Activated gamma-delta T cell treated with Interleukin-2 at 50 U/mL for 16 hours (primary cell): ENCODE data around the gene HECTD4.
"Not testable (repeated sequence)": the region's sequence is repeated elsewhere in the genome, so short reads cannot be mapped to it uniquely, and the experiment has no call there.

ENCODE experiments used
- DNase-seq: peaks from one replicate; pipeline ENCODE4 v3.0.0-alpha.2; 2020

Gene HECTD4

GRCh38 chr12:112381883-112382796 is at the start of gene HECTD4:
TSS of gene HECTD4 (minus strand) at chr12:112382431. CDS start at chr12:112382128, 303 bp downstream.
- DNase-seq: peak; percentile 93

DNA sequence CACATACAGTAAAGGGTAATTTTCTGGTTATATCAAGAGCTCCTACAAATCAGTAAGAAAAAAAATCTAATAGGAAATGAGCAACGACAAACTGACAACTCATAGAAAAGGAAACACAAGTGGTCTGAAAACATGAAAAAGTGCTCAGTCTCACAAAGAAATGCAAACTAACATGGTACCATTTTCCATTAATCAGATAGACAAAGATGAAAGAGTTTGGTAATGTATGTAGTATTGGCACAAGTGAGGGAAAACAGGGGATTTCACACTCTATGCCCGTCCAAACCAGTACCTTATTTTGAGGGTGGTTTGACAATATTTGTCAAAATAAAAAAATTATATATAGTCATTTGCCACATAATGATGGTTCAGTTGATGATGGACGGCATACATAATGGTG is 49.7 kb upstream of the HECTD4 start:
- no peak for DNase-seq

GRCh38 chr12:112430929-112431328 is 48.7 kb upstream of the HECTD4 start:
- DNase-seq: no peak

DNA sequence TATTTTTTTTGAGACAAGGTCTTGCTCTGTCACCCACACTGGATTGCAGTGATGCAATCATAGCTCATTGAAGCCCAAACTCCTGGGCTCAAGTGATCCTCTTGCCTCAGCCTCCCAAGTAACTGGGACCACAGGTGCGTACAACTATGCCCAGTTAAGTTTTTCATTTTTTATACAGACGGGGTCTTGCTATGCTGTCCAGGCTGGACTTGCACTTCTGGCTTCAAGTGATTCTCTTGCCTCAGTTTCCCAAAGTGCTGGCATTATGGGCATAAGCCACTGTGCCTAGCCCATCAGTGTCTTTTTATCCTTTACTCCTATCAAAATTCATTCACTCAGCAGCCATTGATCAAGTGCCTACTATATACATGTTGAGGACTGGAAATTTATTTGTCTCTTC is 45.5 kb upstream of the HECTD4 start:
- DNase-seq: no peak

DNA sequence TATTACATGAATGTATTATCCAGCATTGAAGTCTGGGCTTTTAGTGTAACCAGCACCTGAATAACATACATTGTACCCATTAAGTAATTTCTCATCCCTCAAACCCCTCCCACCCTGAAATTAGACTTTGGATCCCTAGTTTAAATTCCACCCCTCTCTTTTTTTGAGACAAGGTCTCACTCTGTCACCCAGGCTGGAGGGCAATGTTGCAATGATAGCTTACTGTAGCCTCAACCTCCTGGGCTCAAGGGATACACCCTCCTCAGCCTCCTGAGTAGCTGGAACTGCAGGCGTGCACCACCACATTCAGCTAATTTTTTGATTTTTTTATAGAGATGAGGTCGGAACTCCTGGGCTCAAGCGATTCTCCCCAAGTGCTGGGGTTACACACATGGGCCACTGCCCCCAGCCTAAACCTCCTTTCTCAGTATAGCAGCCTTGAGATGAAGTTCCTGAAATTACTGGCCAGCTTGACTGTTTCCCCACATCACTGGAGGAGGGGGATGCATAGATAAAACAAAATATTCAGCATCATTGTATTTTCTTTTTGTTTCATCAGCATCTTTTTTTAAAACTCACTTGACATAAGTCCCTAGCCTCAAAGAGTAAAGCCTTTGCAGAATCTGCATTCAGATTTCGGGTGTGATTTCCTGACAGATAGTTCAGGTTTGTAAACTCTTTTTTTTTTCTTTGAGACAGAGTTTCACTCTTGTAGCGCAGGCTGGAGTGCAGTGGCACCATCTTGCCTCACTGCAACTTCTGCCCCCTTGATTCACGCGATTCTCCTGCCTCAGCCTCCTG is 43.6 kb upstream of the HECTD4 start:
- no peak for DNase-seq

DNA sequence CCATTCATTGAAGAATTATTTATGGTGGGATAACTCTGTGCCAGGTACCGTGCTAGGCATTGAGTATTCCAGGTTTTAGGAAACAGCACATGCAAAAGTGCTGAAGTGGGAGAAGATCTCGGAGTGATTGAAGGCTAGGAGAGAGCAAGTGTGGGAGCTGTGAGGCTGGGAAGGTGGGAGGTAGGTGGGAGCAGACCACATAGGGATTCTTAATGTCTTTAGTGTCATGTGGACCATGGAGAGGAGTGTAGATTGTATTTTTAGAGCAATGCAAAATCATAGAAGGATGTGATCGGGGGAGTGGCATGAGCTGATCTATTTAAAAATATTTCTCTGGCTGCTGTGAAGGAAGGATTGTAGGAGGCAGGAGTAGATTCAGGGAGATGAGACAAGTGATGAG is 41.9 kb upstream of the HECTD4 start:
- DNase-seq: no peak

- DNase-seq: no peak
These were observed 40.3 kb upstream of the HECTD4 start for GRCh38 chr12:112422531-112422930.

- no peak for DNase-seq
These were observed 39.1 kb upstream of the HECTD4 start for GRCh38 chr12:112421363-112421762.

DNA sequence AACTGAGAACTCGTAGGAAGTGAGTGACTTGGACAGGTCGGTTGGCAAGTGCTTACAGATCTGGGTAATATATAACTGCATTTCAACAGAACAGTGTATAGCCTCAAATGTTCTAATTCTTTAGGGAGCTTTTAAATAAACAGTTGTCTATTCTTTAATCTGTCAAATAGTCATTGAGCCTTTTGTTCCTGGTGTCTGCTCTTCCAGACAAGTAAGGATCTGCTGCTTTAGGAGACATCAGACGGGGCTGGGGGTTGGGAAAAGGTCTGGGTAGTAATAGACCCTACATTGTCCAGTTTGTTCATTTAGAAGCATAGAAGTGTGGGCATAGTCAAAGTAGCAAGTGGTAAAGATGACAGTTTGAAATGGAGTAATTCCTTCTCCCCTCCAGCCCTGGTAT is 38.5 kb upstream of the HECTD4 start:
- DNase-seq: no peak

DNA sequence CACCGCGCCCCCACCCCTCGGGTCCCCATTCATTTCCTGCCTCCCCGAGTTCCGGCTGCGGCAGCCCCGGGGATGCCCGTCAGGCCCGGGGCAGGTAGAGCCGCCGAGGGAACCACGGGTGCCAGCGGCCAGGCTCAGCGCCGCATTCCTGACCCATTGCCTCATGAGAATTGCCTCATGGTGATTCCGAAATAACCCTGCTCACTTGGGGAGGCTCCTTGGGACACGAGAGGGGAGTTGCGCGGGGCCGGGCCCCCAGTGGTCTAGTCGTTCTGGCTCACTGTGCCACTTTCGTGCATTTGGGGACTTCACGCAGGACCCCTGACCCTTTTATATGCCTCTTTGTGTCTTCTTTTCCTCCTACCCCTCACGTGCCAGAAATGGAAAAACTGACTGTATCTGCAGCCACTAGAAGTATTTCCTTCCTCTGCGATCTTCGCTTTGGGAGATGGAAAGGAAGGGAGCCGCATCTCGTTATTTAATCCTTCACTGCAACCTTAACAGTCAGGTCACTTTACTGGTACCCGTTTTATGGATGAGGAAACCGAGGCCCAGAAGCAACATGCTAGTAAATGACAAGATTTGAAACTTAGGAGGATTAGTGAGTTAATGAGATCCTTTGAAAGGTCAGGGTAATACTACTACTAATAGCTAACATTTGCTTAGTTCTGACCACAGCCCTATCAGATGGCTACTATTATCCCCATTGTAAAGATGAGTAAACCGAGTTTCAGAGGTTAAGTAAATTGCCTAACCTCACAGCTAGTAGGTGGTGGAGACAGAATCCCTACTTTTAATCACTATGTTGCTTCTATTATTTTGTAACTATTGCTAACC is 37.3 kb upstream of the HECTD4 start:
- no peak for DNase-seq

DNA sequence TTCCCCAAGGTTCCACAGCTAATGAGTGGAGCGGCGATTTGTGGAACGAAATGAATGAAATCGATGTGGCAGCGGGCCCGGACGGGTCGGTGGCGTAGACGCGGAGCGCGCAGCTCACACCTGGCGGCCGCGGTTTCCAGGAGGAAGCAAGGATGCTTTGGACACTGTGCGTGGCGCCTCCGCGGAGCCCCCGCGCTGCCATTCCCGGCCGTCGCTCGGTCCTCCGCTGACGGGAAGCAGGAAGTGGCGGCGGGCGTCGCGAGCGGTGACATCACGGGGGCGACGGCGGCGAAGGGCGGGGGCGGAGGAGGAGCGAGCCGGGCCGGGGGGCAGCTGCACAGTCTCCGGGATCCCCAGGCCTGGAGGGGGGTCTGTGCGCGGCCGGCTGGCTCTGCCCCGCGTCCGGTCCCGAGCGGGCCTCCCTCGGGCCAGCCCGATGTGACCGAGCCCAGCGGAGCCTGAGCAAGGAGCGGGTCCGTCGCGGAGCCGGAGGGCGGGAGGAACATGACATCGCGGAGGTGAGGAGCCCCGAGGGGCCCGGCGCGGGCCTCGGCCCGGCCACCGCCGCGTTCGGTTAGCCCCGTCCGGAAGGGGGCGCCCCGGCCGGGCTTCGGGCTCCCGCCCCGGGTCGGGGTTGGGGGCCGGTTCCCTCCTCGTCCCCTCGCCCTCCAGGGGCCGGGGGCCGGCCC is 36.5 kb upstream of the HECTD4 start, which contains the start of gene PTPN11:
Gene PTPN11, plus strand, starts transcription at position 340 of the 689 bp plus-strand sequence. Its CDS starts 165 bp downstream, at position 505.
- peak; percentile 86 for DNase-seq

DNA sequence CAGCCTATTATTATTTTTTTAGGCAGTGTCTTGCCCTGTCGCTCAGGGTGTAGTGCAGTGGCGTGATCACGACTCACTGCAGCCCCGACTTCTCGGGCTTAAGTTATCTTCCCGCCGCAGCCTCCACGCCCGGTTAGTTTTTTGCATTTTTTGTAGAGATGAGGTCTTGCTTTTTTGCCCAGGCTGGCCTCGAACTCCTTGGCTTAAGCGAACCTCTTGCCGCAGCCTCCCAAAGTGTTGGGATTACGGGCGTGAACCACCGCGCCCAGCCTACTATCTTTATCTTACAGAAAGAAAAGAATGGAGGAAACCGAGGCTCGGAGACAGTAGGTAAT is 36.0 kb upstream of the HECTD4 start:
- DNase-seq: no peak

GRCh38 chr12:112415457-112415856 is 33.2 kb upstream of the HECTD4 start:
- not testable (repeated sequence) for DNase-seq

- no peak for DNase-seq
These were observed 31.8 kb upstream of the HECTD4 start for GRCh38 chr12:112413855-112414625.

GRCh38 chr12:112409906-112410244 is 27.6 kb upstream of the HECTD4 start:
- DNase-seq: no peak

DNA sequence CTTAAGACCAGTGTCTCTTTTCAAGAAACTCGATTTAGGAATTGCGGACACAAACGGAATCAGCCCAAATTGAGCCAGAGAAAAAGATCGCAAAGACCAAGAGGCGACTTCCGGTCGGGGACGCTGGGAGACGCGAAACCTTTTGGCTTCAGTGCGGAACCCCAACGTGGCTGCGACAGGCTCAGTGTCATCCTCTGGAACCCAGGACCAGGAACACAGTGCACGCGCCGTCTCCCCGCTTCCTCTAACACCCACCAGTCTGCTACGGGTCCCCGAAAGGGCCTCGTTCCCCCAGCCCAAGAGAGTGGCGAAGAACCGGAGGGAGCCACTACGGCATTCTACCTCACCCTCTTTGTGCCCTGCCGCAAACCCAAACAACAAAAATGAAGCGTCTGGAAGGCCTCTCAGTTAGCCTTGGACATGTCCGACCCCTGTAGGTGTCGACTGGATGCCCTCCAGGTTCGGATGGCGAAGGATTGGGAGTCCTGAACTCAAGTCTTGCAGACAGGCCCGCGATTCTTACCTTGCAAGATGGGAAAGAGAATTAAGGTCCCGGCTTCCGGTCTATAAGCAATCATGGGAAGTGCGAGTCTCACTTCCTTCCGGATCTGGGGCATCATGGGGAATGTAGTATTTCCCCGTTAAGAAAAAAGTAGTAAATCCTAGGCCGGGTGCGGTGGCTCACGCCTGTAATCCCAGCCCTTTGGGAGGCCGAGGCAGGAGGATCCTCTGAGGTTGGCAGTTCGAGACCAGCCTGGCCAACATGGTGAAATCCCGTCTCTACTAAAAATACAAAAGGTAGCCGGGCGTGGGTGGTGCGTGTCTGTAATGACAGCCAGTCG is 27.1 kb upstream of the HECTD4 start, which contains the start of gene RPL6:
Gene RPL6, minus strand, starts transcription at position 542 of the 842 bp plus-strand sequence. CDS start 949 bp downstream, outside the sequence.
- DNase-seq: peak; percentile 72

GRCh38 chr12:112408621-112409020 is 26.4 kb upstream of the HECTD4 start:
- no peak for DNase-seq

GRCh38 chr12:112407683-112408082 is 25.5 kb upstream of the HECTD4 start:
- not testable (repeated sequence) for DNase-seq

- DNase-seq: no peak
These were observed 24.6 kb upstream of the HECTD4 start for GRCh38 chr12:112406519-112407488.
